Daoy (cell line): ENCODE data around the gene PCCA. TPM values are rescaled to one million over a fixed set of nuclear protein-coding genes. Genes with fewer than 3 reads are reported as not detected.
"Not testable (repeated sequence)": the region's sequence is repeated elsewhere in the genome, so short reads cannot be mapped to it uniquely, and the experiment has no call there.

Experiments used
- DNase-seq: peaks from one replicate; pipeline ENCODE4 v3.0.0-alpha.2; 2015; ENCODE audit warnings: low read depth
- total RNA-seq: library from RNA; depleted of rRNA; stranded (reverse); fragments of >200 nt; shearing (Covaris generic); gene quantifications from 2 replicates; pipeline ENCODE4 v1.2.3, GENCODE V29; 2014

The PCCA gene
- total RNA-seq, 1 experiment from 2014 or later: 6.2 TPM

DNA sequence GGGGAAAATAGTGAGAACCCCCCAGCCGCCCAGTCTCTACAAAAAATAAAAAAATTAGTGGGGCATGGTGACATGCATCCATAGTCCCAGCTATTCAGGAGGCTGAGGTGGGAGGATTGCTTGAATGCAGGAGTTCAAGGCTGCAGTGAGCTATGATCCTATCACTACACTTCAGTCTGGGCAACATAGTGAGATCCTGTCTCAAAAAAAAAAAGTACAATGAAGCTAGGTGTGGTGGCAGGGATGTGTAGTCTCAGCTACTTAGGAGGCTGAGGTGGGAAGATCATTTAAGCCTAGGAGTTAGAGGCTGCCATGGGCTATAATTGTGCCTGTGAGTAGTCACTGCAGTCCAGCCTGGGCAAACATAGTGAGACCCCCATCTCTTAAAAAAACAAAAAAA lies 8.9 kb downstream of the PCCA start:
- DNase-seq: no peak

- DNase-seq: no peak
Measured at GRCh38 chr13:100098445-100099116, 9.7 kb downstream of the PCCA start.

GRCh38 chr13:100099117-100099445 lies 10.2 kb downstream of the PCCA start:
- not testable (repeated sequence) for DNase-seq

DNA sequence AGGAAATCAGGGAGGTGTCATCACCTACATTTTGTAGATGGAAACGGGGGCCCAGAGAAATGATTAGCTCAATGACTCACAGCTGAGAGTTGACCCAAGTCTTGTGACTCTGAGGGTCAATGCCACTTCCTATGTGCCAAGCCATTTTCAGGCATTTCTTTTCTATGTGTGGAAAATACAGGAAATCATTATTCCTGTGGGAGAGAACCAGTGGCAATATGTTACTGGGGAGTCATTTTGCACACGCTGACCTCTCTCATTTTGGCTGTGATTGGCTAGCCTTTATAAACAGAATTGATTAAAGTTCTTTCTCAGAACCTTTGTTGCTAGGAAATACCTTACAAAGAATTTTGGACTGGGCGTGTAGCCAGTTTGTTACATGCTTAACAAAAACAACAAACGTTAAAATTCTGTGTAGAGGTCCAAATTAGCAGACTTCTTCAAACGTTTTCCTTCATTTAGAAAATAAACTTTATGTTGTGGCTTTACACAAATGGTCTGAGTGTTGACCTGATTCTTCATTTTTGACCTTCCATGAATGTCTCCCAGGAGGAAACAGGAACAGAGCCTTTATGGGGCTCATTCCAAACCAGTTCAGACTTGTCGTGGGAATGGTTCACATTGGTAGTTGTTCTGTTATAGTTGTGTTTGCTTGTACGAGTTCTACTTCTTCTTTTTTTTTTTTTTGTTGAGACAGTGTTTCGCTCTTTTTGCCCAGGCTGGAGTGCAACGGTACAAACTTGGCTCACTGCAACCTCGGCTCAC lies 11.4 kb downstream of the PCCA start:
- DNase-seq: peak; percentile 43

DNA sequence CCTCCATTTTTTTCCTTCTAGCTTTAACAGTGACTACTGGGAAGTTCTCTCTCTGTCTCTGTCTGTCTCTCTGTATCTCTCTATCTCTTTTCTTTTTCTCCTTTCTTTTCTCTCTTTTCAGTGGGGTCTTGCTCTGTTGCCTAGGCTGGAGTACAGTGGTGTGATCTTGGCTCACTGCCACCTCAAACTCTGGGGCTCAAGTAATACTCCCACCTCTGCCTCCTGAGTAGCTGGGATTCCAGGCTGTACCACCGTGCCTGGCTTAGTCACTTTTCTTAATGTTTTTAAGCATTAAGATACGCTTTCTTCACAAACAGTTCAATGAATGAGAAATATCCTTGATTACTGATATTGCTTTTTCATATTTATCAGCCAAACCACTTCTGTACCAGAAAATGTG lies 13.1 kb downstream of the PCCA start:
- peak; percentile 13 for DNase-seq

- DNase-seq: no peak
Measured at GRCh38 chr13:100106005-100106404, 17.1 kb downstream of the PCCA start.

DNA sequence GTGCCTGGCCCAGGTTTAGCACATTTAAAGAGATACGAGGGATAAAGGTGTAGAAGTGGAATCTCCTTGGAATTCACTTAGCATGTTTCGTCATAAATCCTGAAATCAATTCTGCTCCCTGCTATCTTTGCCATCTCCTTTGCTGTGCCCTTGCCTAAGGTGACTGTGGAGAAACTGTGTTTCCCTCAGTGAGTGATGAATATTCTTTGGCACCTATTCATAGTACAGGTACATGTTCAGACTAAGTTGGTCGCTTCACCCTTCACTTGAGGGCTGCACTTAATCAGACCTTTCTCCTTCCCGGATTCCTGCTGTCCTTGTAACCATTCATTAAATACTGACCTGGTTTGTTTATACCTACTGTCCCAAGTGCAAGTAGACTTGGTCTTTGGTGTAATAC lies 17.8 kb downstream of the PCCA start:
- DNase-seq: no peak

GRCh38 chr13:100108913-100109507 lies 20.1 kb downstream of the PCCA start:
- DNase-seq: no peak

GRCh38 chr13:100110269-100110668 lies 21.4 kb downstream of the PCCA start:
- DNase-seq: no peak

GRCh38 chr13:100112186-100112838 lies 23.4 kb downstream of the PCCA start:
- DNase-seq: no peak

DNA sequence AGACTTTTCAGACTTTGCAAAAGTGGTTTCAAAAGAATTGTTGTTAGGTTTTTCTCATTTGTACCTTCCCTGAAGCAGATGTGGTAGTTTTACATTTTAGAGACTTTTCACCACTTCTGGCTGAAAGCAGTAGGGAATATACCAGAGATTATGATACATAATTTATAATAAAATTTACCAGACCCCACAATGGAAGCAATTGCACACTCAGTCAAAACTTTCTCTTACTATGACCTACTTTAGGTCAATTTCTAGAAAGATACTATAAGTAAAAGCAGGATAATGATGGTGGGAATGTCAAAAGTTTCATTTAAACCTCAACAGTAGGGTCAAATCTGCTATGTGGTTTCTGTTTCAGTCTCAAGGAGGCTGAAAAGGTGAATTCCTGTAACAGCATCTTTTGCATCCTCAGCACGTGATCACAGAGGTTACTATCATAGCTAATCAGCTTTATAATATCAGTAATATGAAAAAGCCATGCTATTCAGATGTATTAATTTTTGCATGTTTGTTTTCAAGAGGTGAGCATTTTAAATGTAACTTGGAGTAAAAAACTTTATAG lies 26.9 kb downstream of the PCCA start:
- no peak for DNase-seq

- DNase-seq: no peak
Measured at GRCh38 chr13:100124265-100124664, 35.4 kb downstream of the PCCA start.

GRCh38 chr13:100125946-100126345 lies 37.1 kb downstream of the PCCA start:
- DNase-seq: no peak

GRCh38 chr13:100128373-100128772 lies 39.5 kb downstream of the PCCA start:
- peak; percentile 61 for DNase-seq

DNA sequence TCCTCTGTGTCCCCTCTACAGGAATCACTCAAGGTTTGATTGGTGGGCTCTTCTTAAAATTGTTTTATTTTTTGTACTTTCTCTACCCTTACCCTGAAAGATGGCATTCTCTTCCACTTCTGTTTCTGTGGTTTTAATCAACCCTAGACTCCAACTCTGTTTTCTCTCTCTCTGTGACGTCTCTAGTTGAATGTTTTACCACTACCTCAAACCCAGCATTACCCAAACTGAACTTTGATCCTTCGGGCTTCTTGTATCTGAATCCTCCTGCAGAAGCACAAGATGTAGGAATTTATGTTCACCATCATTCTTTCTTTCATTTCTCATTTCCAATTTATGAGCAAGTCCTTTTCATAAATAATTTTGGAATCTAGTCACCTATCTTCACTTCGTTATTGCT lies 39.9 kb downstream of the PCCA start:
- no peak for DNase-seq

- no peak for DNase-seq
Measured at GRCh38 chr13:100129605-100130004, 40.7 kb downstream of the PCCA start.

DNA sequence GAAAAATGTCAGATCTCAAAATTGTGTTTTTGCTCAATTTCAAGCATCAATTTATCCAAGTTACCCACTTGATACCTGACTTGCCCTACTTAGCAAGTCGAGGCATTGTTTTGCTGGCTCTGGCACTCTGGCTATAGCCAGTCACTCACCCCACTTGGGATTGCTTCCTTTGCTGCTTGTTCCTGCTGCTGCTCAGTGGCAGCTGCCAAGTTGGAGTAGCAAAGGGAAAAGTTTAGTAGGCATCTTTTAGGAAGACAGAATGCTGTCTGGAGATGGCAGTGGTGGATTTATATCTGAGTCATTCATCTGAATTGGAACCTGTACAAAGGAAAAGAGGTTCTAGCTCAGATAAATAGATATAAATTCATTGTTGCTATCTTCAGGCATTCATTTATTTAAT lies 41.2 kb downstream of the PCCA start:
- no peak for DNase-seq

- DNase-seq: no peak
Measured at GRCh38 chr13:100130930-100131511, 42.1 kb downstream of the PCCA start.

- DNase-seq: peak; percentile 92
Measured at GRCh38 chr13:100131863-100132574, 43.1 kb downstream of the PCCA start.

GRCh38 chr13:100138859-100139491 lies 50.1 kb downstream of the PCCA start:
- DNase-seq: no peak

DNA sequence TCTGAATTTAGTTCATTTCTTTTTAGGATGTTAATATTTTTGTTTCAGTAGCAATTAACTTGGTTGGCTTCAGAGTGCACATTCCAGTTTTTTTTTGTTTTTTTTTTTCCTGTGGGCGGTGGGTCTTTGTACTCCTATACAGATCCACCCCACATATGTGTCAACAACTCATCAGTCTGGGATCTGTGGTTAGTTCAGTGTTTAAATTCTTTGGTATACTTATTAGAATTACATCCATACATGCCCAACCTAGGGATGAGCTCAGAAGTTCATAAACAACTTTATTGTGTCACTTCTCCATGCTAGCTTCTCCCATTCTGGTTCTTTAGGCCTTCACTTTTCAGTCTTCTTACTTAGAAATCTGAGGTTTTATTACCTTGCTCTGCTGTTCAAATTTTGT lies 50.9 kb downstream of the PCCA start:
- DNase-seq: no peak
